Femur (tissue), 1 donor: ENCODE measurements around the gene CAMK2A.

Source experiments
- DNase-seq: peaks from one replicate; pipeline ENCODE4 v3.0.0-alpha.2; 2017

The CAMK2A gene

GRCh38 chr5:150299571-150300327 lies 10.2 kb upstream of the CAMK2A start:
- DNase-seq = no peak

GRCh38 chr5:150298701-150299451 lies 9.3 kb upstream of the CAMK2A start:
- DNase-seq = no peak

- DNase-seq = no peak
Observed at GRCh38 chr5:150297934-150298595, 8.5 kb upstream of the CAMK2A start.

- DNase-seq = no peak
Observed at GRCh38 chr5:150297236-150297890, 7.8 kb upstream of the CAMK2A start.

GRCh38 chr5:150296496-150296895 lies 6.9 kb upstream of the CAMK2A start:
- no peak for DNase-seq

GRCh38 chr5:150295741-150296486 lies 6.3 kb upstream of the CAMK2A start:
- no peak for DNase-seq

- DNase-seq = peak; percentile 50
Observed at GRCh38 chr5:150295172-150295634, 5.6 kb upstream of the CAMK2A start.

- DNase-seq = no peak
Observed at GRCh38 chr5:150294551-150295071, 5.0 kb upstream of the CAMK2A start.

GRCh38 chr5:150293091-150293941 lies 3.7 kb upstream of the CAMK2A start:
- DNase-seq = no peak

GRCh38 chr5:150291388-150292385 lies 2.1 kb upstream of the CAMK2A start:
- DNase-seq = no peak

GRCh38 chr5:150288791-150289190 lies 782 bp downstream of the CAMK2A start:
- no peak for DNase-seq

- DNase-seq = no peak
Observed at GRCh38 chr5:150288361-150288760, 1.2 kb downstream of the CAMK2A start.

GRCh38 chr5:150286820-150287219 lies 2.8 kb downstream of the CAMK2A start:
- no peak for DNase-seq

- DNase-seq = no peak
Observed at GRCh38 chr5:150285114-150285513, 4.5 kb downstream of the CAMK2A start.

- DNase-seq = no peak
Observed at GRCh38 chr5:150284311-150284710, 5.3 kb downstream of the CAMK2A start.

- no peak for DNase-seq
Observed at GRCh38 chr5:150283904-150284303, 5.7 kb downstream of the CAMK2A start.

- DNase-seq = no peak
Observed at GRCh38 chr5:150281987-150282386, 7.6 kb downstream of the CAMK2A start.

GRCh38 chr5:150279330-150280020 lies 10.1 kb downstream of the CAMK2A start:
- DNase-seq = no peak

GRCh38 chr5:150278916-150279315 lies 10.7 kb downstream of the CAMK2A start:
- no peak for DNase-seq
